H1 (cell line): ENCODE results near the gene ILK. TPM values are rescaled to one million over a fixed set of nuclear protein-coding genes. Genes with fewer than 3 reads are reported as not detected.

ENCODE experiments used
- CTCF ChIA-PET: fragments of 300-600 bp; sonication (Branson Sonifier 250); formaldehyde crosslinking; loops from one replicate; lab custom pipeline; 2021; ENCODE audit not compliant: partially characterized antibody; lab: Charles Lee
- POLR2A ChIA-PET: fragments of 300-600 bp; sonication (Branson Sonifier 250); formaldehyde crosslinking; loops from one replicate; lab custom pipeline; 2021; ENCODE audit warnings: inconsistent platforms; ENCODE audit not compliant: partially characterized antibody; lab: Charles Lee
- DNase-seq, 2 experiments: peaks; one replicate each; pipeline versions ENCODE4 v3.0.0 to v3.0.0-alpha.2; 2010 to 2022; ENCODE audit warnings: low spot score in 2 of 2, low read depth in 1 of 2, mixed read lengths in 1 of 2
- FAIRE-seq: peaks from 2 replicates; lab custom pipeline; 2011; peaks lifted over from hg19 to GRCh38; lab: Jason Lieb, UNC
- H2AFZ ChIP-seq: 2 replicates; pipeline ENCODE4 v1.8.1; 2012; ENCODE audit warnings: low read length, inconsistent platforms
- H2AK5ac ChIP-seq: 2 replicates; pipeline ENCODE4 v1.6.1; 2013; ENCODE audit warnings: low read depth, low read length
- H2BK120ac ChIP-seq: replicated peaks from 2 replicates; pipeline ENCODE3; 2013; ENCODE audit warnings: low read depth, low read length, inconsistent platforms
- H2BK12ac ChIP-seq: 2 replicates; pipeline ENCODE4 v1.6.1; 2013; ENCODE audit warnings: low read depth, low read length
- H2BK15ac ChIP-seq: 2 replicates; pipeline ENCODE4 v1.6.1; 2013; ENCODE audit warnings: low read length
- H2BK20ac ChIP-seq: 2 replicates; pipeline ENCODE4 v1.6.1; 2013; ENCODE audit warnings: low read length
- H2BK5ac ChIP-seq: 2 replicates; pipeline ENCODE4 v1.6.1; 2013; ENCODE audit warnings: low read depth, low read length
- H3K14ac ChIP-seq: 2 replicates; pipeline ENCODE4 v1.6.1; 2013; ENCODE audit warnings: inconsistent platforms; ENCODE audit not compliant: insufficient read length
- H3K18ac ChIP-seq: 2 replicates; pipeline ENCODE4 v1.6.1; 2013; ENCODE audit warnings: low read length; ENCODE audit errors: extremely low read depth
- H3K23ac ChIP-seq: 2 replicates; pipeline ENCODE4 v1.6.1; 2013; ENCODE audit warnings: inconsistent platforms; ENCODE audit not compliant: insufficient read length
- H3K23me2 ChIP-seq: 2 replicates; pipeline ENCODE4 v1.6.1; 2013; ENCODE audit warnings: low read depth, low read length
- H3K27ac ChIP-seq: 2 replicates; pipeline ENCODE4 v1.6.1; 2011; ENCODE audit warnings: low read depth, low read length, inconsistent platforms
- H3K27me3 ChIP-seq, 4 experiments: replicated peaks in 1 of 4; 1 replicate in 1 of 4; 2 replicates in 3 of 4; pipeline versions ENCODE4 v1.6.1 to v1.8.1; 2011 to 2013; ENCODE audit warnings: low read length in 3 of 4, mild to moderate bottlenecking in 3 of 4, inconsistent platforms in 2 of 4, mixed read lengths in 2 of 4, moderate library complexity in 1 of 4; ENCODE audit not compliant: control insufficient read depth in 3 of 4, insufficient read depth in 3 of 4; ENCODE audit errors: extremely low read depth in 1 of 4
- H3K36me3 ChIP-seq, 4 experiments: 2 replicates each; pipeline versions ENCODE4 v1.6.1 to v1.8.1; 2011 to 2013; ENCODE audit warnings: mild to moderate bottlenecking in 4 of 4, low read length in 3 of 4, moderate library complexity in 2 of 4, control low read depth in 1 of 4, inconsistent platforms in 1 of 4; ENCODE audit not compliant: insufficient read depth in 4 of 4, control insufficient read depth in 2 of 4
- H3K4ac ChIP-seq: replicated peaks from 2 replicates; pipeline ENCODE3; 2013; ENCODE audit warnings: low read length, low read depth, mixed read lengths, inconsistent platforms; ENCODE audit not compliant: insufficient read length
- H3K4me1 ChIP-seq, 4 experiments: replicated peaks in 1 of 4; 1 replicate in 1 of 4; 2 replicates in 3 of 4; pipeline versions ENCODE4 v1.6.1 to v1.8.1; 2011 to 2013; ENCODE audit warnings: low read length in 3 of 4, inconsistent platforms in 2 of 4, mixed read lengths in 1 of 4; ENCODE audit not compliant: insufficient read depth in 4 of 4, control insufficient read depth in 3 of 4
- H3K4me2 ChIP-seq, 2 experiments: 2 replicates each; pipeline versions ENCODE4 v1.6.1 to v1.8.1; 2011 to 2013; ENCODE audit warnings: low read depth in 2 of 2, low read length in 2 of 2, control low read depth in 1 of 2, inconsistent platforms in 1 of 2, mild to moderate bottlenecking in 1 of 2; ENCODE audit not compliant: insufficient read depth in 1 of 2
- H3K4me3 ChIP-seq, 4 experiments: fragments of 200-600, 300-600 bp in 1 of 4; sonication (generic), shearing (Covaris generic), sonication (Bioruptor Twin) in 1 of 4; 2 replicates each; pipeline versions ENCODE4 v1.5.1 to v1.8.1; 2011 to 2016; ENCODE audit warnings: low read length in 4 of 4, low read depth in 3 of 4, control low read depth in 2 of 4, inconsistent platforms in 2 of 4, mild to moderate bottlenecking in 2 of 4, mixed read lengths in 1 of 4, moderate library complexity in 1 of 4; ENCODE audit not compliant: insufficient read depth in 2 of 4; ENCODE audit errors: extremely low read depth in 1 of 4
- H3K56ac ChIP-seq: replicated peaks from 2 replicates; pipeline ENCODE3; 2013; ENCODE audit warnings: low read depth, mild to moderate bottlenecking, mixed read lengths, low read length, inconsistent platforms; ENCODE audit not compliant: insufficient read length
- H3K79me1 ChIP-seq: 2 replicates; pipeline ENCODE4 v1.6.1; 2013; ENCODE audit warnings: low read depth, low read length, control low read depth
- H3K79me2 ChIP-seq, 2 experiments: 2 replicates each; pipeline versions ENCODE4 v1.6.1 to v1.8.1; 2012 to 2013; ENCODE audit warnings: low read length in 2 of 2, mild to moderate bottlenecking in 2 of 2, inconsistent platforms in 1 of 2; ENCODE audit not compliant: insufficient read depth in 2 of 2, control insufficient read depth in 1 of 2
- H3K9ac ChIP-seq, 4 experiments: replicated peaks in 1 of 4; 1 replicate in 1 of 4; 2 replicates in 3 of 4; pipeline versions ENCODE4 v1.6.1 to v1.8.1; 2011 to 2013; ENCODE audit warnings: low read depth in 3 of 4, low read length in 3 of 4, control low read depth in 2 of 4, mild to moderate bottlenecking in 2 of 4, moderate library complexity in 2 of 4, inconsistent platforms in 1 of 4; ENCODE audit errors: extremely low read depth in 1 of 4
- H3K9me3 ChIP-seq, 2 experiments: 2 replicates each; pipeline versions ENCODE4 v1.6.1 to v1.8.1; 2012 to 2013; ENCODE audit warnings: mild to moderate bottlenecking in 2 of 2, moderate library complexity in 2 of 2, control low read depth in 1 of 2, inconsistent platforms in 1 of 2, low read depth in 1 of 2, low read length in 1 of 2, mixed read lengths in 1 of 2; ENCODE audit not compliant: insufficient read depth in 2 of 2
- H4K20me1 ChIP-seq, 2 experiments: replicated peaks in 1 of 2; 2 replicates each; pipeline versions ENCODE3 to v1.8.1; 2011 to 2013; ENCODE audit warnings: inconsistent platforms in 2 of 2, low read length in 2 of 2, mild to moderate bottlenecking in 1 of 2; ENCODE audit not compliant: insufficient read depth in 2 of 2, control insufficient read depth in 1 of 2
- H4K5ac ChIP-seq: 2 replicates; pipeline ENCODE4 v1.6.1; 2013; ENCODE audit warnings: low read length, low read depth, mixed read lengths, inconsistent platforms; ENCODE audit not compliant: insufficient read length
- H4K8ac ChIP-seq: 2 replicates; pipeline ENCODE4 v1.8.0; 2013; ENCODE audit warnings: mild to moderate bottlenecking, moderate library complexity, low read length, inconsistent platforms; ENCODE audit not compliant: insufficient read depth; ENCODE audit errors: extremely low read depth
- H4K91ac ChIP-seq: replicated peaks from 2 replicates; pipeline ENCODE3; 2013; ENCODE audit warnings: low read length, mixed read lengths, inconsistent platforms; ENCODE audit not compliant: insufficient read length
- JUND ChIP-seq: IDR thresholded peaks from 2 replicates; pipeline ENCODE4 v1.6.1; 2011; ENCODE audit warnings: mild to moderate bottlenecking, improper control_type of control experiment, low read length
- SP4 ChIP-seq: IDR thresholded peaks from 2 replicates; pipeline ENCODE4 v1.6.1; 2012; ENCODE audit warnings: low read length, inconsistent platforms
- TEAD4 ChIP-seq: IDR thresholded peaks from 2 replicates; pipeline ENCODE4 v1.6.1; 2012; ENCODE audit warnings: low read depth, low read length, inconsistent platforms, mixed read lengths
- WGBS, 2 experiments: shearing (Covaris generic) in 1 of 2; methylation state at CpG; one replicate each; pipeline versions ENCODE4 v1.1.6 to v1.1.7; 2013 to 2015; ENCODE audit warnings: low lambda C conversion rate in 2 of 2, mixed read lengths in 2 of 2, inconsistent platforms in 1 of 2, low coverage in 1 of 2, missing lambda C conversion rate in 1 of 2; ENCODE audit not compliant: insufficient replicate concordance in 2 of 2, insufficient coverage in 1 of 2, insufficient read length in 1 of 2; ENCODE audit errors: extremely low coverage in 1 of 2, missing lambda C conversion rate in 1 of 2; 5-methylcytosine and 5-hydroxymethylcytosine counted together
- polyA plus RNA-seq, 7 experiments: library from polyadenylated mRNA; depleted of rRNA in 3 of 7; stranded (reverse) in 5 of 7; unstranded in 2 of 7; fragments of >200 nt in 5 of 7; fragments of 200-250 nt in 2 of 7; gene quantifications; 1 replicate in 5 of 7; 2 replicates in 1 of 7; 4 replicates in 1 of 7; pipeline versions ENCODE4 v1.2.1 to v1.2.3, GENCODE V29; 2011 to 2013; ENCODE audit warnings: missing spikeins in 2 of 7, mixed read lengths in 2 of 7
- total RNA-seq: library from RNA; stranded (reverse); fragmentation: NEBNext Ultra II Directional; extraction: Animal tissue kit (Norgen Biotek cat#: 25700); gene quantifications from 2 replicates; pipeline ENCODE4 v1.2.1, GENCODE V29; 2021

ILK gene
- total and polyA plus RNA-seq, 2 of the 8 experiments (the other 6 are each of a cell fraction or from before 2014, with no cell fraction given) = 91.4 to 132 TPM

GRCh38 chr11:6596239-6596877 lies 7.2 kb upstream of the ILK start:
- Histone ChIP-seq H2BK5ac (no peak overlapping the region), H2BK12ac (no peak overlapping the region), H3K9ac (no peak overlapping the region), H4K20me1 (peaks cover 0 to 10% of the 10 kb centered on the region in 2 experiments), H3K27me3 (no peaks in the 10 kb centered on the region), H3K79me1 (no peaks in the 10 kb centered on the region; the same call in none of the 2 replicates), H2BK15ac (no peak overlapping the region), H4K91ac (no peak overlapping the region), H2AK5ac (no peak overlapping the region), H3K18ac (no peak overlapping the region), H3K23ac (no peak overlapping the region), H3K9me3 (no peaks in the 10 kb centered on the region), H3K14ac (no peak overlapping the region), H3K36me3 (peaks cover 3 to 22% (median 9%) of the 10 kb centered on the region in 4 experiments; a peak in 7 of 8 replicates), H3K4me3 (no peak overlapping the region), H4K5ac (no peak overlapping the region), H3K79me2 (no peaks in the 10 kb centered on the region), H3K27ac (no peak overlapping the region), H4K8ac (no peak overlapping the region), H3K23me2 (no peaks in the 10 kb centered on the region; the same call in 1 of the 2 replicates), H3K56ac (no peak overlapping the region), H3K4me1 (no peaks in the 10 kb centered on the region), H2BK120ac (no peak overlapping the region), H2BK20ac (no peak overlapping the region), H3K4ac (no peak overlapping the region), H3K4me2 (no peak overlapping the region), H2AFZ (no peak overlapping the region)
- DNase-seq (peak in 1 of 2 experiments; percentile 16), FAIRE-seq (no peak)
- ChIA-PET POLR2A (interaction anchor here (0.8 to 4.8 kb wide), 4 partner anchors 8 to 57 kb away, joined by 3 to 20 read pairs (median 4); partner anchors contain the start of gene TAF10), CTCF (interaction anchor here (0.6 to 3.8 kb wide), 12 partner anchors 9 to 217 kb away, joined by 3 to 13 read pairs (median 3); partner anchors contain the start of gene TPP1)
- WGBS, 2 experiments = 87% methylated on average over 5 of the region's 5 CpGs; no CpG with 5 or more reads in 1 of the 2 experiments
- TF ChIP-seq SP4 = no peak
- no peak for TF ChIP-seq JUND
- no peak for TF ChIP-seq TEAD4
